HG03565 (cell line): Measurements from ENCODE around the gene ARSI.

ENCODE experiments used
- ATAC-seq: cut with Tn5 transposase; IDR thresholded peaks from one replicate; pipeline ENCODE4 v1.9.1; 2021; ENCODE audit warnings: mild to moderate bottlenecking, moderate library complexity; ENCODE audit not compliant: unreplicated experiment

The ARSI gene

GRCh38 chr5:150302301-150303069 is at the start of gene ARSI:
TSS of gene ARSI (minus strand) at chr5:150302905. CDS start at chr5:150302373, 532 bp downstream.
- no peak for ATAC-seq

DNA sequence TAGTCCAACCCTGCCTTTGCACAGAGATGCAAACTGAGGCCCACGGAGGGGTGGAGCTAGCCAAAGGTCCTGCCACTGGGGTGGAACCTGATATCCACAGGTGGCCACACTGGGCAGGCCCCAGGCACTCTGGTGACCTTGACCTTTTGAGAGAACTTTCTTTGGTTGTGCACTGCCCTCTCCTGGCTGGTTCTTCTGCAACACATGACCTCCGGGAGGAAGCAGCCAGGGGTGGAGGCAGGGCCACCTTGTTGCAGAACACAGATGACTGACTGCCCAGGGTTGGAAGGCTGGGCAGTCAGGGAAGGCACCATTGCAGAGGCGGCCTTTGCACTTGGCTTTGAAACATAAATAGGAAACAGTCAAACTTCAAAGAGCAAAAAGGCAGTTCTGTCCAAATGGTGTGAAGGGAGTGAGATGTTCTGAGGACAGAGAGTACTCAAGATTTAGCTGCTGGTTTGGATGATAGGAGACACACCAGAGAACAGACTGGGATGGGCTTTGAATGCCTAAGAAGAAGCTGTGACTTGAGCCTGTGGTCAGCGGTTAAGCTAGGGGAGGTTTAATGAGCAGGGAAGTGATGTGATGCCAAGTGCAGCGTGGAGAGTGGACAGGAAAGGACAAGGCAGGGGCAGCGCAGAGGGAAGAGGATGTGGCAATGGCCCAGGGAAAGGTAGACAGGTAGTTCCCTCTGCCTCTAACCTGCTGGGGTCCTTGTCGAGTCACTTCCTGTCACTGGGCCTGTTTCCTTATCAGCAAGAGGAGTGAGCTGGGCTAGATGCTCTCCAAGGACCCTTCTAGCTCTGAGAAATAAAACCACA is 48.0 kb upstream of the ARSI start:
- peak; percentile 89 for ATAC-seq

GRCh38 chr5:150349681-150350275 is 47.1 kb upstream of the ARSI start:
- no peak for ATAC-seq

GRCh38 chr5:150347451-150347850 is 44.7 kb upstream of the ARSI start:
- ATAC-seq, result no peak

DNA sequence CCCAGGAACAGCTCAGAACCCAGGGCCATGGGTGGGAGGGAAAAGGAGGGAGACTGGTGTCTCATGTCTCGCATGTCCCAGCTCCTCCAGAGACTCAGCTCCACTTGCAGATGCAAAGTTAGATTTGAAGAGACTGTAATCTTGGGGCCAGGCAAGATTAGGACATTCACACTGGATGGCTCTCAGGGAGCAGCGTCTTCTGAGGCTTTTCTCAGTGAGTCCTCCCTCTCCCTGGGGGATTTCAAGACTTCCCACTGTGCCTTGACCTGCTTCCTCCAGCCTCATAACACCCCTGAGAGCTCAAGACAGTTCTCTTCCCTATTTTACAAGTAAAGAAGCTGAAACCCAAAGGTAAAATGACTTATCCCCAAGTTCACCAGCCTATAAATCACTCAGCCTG is 44.3 kb upstream of the ARSI start:
- no peak for ATAC-seq

GRCh38 chr5:150346592-150346991 is 43.9 kb upstream of the ARSI start:
- ATAC-seq, result no peak

DNA sequence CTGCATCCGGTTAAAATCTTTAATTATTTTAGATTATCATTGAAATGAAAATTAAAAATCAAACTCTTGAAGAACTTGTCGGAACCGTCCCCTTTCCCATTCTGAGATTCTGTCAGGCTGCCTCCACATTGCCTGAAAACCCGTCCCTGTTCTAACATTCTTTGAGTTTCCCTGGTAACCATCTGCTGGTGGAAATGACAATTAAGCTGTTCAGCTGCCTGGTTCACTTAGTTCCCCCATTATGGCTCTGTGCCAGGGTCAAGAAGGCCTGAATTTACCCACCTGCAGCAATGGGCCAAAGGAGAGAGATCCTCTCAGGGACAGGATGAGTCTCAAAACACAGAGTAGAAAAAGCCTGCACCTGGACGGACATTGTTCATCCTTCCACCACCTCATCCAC is 43.0 kb upstream of the ARSI start:
- ATAC-seq, result no peak

DNA sequence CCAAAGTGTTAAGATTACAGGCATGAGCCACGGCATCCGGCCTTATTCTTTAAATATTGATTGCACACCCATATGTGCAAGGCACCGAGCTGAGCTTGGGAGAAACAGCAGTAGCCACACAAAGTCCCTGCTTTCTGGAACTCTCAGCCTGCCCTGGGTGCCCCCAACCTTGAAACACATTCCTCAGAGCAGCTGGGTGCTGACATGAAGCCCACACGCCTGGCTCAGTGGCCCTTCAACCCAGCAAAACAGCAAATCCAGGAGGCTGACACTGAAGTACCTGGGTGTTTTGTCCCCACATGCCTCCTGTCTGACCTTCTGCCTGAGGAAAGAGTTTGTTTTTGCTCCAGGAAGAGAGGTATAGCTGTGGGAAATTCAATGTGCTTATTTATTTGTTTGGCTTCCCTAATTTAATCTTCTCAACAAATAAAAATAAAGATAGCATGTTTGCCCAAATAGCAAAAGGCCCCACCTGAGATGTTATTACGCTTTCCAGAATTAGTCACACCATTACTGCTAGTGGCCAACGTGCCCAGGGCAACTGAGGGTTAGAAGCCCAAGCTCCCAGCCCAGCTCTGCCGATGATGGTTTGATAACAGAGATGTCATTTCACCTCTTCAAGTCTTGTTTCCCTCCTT is 41.4 kb upstream of the ARSI start:
- ATAC-seq, result no peak

- no peak for ATAC-seq
Measured at GRCh38 chr5:150342583-150342982, 39.9 kb upstream of the ARSI start.

GRCh38 chr5:150341989-150342388 is 39.3 kb upstream of the ARSI start:
- ATAC-seq, result no peak

- ATAC-seq, result no peak
Measured at GRCh38 chr5:150341331-150341730, 38.6 kb upstream of the ARSI start.

DNA sequence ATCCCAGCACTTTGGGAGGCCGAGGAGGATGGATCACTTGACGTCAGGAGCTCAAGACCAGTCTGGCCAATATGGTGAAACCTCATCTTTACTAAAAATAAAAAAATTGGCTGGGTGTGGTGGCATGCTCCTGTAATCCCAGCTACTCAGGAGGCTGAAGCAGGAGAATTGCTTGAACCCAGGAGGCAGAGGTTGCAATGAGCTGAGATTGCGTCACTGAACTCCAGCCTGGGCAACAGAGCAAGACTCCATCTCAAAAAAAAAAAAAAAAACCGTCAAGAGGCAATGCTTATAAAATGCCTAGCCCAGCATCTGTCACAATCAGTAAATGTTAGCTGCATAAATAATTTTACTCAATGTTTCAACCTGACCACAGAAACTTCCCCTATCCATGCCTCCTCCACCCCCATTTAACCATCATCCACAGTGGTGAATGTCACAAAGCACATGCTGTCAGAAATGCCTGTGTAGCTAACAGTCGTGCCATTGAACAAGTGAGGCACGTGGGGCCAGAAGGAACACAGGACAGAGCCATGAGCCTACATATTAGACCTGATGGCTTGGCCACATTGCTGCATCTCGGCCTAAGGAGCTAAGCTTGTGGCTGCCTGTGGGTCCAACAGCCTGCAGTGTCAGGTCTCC is 38.0 kb upstream of the ARSI start:
- no peak for ATAC-seq

DNA sequence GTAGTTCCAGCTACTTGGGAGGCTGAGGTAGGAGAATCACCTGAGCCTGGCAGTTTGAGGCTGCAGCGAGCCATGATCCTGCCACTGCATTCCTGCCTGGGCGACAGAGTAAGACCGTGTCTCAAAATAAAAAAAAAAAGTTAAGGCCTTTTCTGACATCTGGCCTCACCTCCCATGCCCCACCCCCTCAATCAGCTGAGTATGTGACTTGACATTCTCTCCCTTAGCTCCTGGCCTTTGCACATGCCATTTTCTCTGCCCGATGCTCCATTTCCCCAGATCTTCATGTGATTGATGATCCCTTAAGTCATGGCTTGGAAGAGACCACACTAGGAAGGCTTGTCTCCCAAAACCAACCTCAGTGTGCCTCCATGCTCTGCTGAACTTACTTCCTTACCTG is 37.1 kb upstream of the ARSI start:
- ATAC-seq, result no peak

DNA sequence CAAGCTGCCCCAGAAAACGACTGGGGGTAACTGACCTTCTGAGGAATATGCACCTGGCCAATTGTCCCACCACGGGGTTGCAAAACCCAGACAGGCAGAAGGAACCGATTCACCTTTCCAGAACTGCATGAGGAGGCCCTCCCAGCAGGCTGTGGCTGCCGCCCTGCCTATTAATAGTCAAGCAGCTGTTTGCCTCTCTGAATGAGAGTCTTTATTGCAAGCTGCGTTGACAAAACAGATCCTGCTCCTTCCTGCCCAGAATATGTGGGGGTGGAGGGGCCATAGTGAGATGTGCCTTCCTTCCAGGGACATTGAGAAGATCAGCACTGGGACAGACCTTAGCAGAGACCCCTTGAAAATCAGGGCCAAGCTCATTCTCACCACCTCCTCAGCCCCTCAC is 36.5 kb upstream of the ARSI start:
- no peak for ATAC-seq

DNA sequence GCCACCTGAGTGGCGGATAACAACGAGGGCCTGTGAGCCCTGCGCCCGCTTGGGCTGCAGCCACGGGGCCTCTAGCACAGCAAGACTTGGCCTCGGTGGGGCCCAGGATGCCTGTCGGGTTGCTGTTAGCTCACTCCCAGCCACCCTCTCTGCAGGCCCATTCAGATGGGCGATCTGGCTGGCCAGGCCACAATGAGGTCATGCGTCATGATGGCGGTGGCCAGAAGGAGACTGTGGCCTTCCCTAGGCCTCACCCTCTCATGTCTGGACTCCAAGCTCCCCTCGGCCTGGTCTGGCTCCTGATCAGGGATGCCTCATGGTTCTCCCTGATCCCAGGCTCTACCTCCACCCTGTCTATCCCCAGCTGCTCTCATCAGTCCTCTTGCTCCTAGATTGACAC is 35.8 kb upstream of the ARSI start:
- no peak for ATAC-seq

- ATAC-seq, result no peak
Measured at GRCh38 chr5:150335778-150336177, 33.1 kb upstream of the ARSI start.

- no peak for ATAC-seq
Measured at GRCh38 chr5:150333400-150333799, 30.7 kb upstream of the ARSI start.

DNA sequence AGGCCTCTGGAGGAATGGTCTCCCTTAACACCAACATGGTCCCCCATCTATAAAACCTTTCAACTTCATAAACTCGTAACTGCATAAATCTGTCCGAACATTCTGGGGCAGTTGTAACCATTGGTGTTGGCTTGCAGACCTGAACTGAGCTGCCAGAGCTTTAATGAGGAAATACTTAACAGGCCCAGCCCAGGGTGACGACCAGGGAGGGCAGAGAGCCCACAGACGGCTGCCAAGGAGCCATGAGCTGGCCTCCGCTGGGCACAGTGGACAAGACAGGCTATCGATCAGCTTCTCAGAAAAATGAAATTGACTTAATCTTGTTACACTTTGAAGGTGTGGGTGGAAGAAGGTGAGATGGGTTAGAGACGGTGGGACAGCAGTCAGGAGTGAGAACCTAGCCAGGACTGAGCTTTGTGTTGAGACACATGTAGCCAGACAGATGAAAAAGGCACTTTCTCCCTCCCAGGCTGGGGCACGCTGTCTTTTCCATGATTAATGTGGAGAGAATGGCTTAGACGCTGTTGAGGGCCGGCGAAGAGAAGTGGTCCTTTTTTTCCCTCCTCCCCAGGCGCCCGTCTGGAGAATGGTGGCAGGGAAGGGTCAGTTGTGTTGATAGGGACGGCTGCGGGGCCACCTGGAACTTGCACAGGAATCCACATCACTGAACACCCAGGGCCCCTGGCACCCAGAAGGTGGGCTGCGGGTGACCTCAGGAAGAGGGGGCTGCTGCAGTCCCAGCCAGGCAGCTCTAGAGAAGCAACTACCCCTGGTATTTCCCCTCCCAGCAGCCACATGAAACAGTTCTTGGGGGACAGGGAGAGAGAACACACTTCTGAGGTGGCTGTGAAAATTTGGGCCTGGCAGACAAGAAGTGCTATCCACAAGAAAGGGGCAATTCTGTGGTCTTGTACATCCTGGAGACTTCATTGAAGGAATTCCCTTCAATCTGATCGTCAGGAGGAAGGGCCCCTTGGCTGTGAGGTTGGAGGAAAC is 27.5 kb upstream of the ARSI start:
- ATAC-seq, result no peak

GRCh38 chr5:150329038-150329437 is 26.3 kb upstream of the ARSI start:
- no peak for ATAC-seq

GRCh38 chr5:150328515-150328914 is 25.8 kb upstream of the ARSI start:
- no peak for ATAC-seq
